GM12801 (cell line): ENCODE measurements around the gene SCFD2.

Source experiments
- TF ChIP-seq, protein P1 (sequence below): IDR thresholded peaks from one replicate; pipeline ENCODE4 v1.5.1; 2011; ENCODE audit warnings: control low read depth; ENCODE audit not compliant: insufficient read length; ENCODE audit errors: extremely low read depth

The SCFD2 gene

DNA sequence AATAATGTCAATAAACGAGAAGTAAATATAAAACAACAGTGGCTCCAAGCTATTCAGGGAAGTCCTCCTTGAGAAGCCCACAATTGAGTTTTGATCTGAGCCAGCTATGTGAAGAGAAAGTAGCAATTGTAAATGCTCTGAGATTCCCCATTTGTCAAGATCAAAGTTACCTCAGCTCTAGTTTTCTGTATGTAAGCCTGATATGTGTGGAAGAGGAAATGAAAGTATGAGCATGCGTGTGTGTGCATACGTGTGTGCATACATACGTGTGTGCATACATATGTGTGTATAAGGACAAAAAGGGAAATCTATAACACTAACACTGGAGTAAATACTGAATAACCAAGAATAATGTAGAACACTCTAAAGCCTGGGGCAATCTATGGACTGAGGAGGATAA is 130.3 kb downstream of the SCFD2 start:
- TF ChIP-seq, protein P1, sequence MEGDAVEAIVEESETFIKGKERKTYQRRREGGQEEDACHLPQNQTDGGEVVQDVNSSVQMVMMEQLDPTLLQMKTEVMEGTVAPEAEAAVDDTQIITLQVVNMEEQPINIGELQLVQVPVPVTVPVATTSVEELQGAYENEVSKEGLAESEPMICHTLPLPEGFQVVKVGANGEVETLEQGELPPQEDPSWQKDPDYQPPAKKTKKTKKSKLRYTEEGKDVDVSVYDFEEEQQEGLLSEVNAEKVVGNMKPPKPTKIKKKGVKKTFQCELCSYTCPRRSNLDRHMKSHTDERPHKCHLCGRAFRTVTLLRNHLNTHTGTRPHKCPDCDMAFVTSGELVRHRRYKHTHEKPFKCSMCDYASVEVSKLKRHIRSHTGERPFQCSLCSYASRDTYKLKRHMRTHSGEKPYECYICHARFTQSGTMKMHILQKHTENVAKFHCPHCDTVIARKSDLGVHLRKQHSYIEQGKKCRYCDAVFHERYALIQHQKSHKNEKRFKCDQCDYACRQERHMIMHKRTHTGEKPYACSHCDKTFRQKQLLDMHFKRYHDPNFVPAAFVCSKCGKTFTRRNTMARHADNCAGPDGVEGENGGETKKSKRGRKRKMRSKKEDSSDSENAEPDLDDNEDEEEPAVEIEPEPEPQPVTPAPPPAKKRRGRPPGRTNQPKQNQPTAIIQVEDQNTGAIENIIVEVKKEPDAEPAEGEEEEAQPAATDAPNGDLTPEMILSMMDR = no peak

DNA sequence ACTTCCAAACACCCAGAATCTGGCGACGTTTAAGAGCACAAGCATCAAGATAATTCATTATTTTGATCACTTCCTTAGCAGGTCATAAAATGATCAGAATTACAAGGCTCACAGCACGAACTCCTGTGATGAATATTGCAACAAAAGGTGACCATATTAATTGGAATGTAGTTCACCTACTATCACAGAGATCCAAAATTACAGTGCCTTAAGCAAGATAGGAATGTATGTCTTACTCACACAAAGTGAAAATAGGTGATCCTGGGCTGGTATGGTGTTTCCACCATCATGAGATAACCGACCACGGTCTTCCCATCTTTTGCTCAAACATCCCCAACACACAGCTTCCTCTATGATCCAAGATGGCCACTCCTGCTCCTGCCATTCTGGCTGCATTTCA is 131.2 kb downstream of the SCFD2 start:
- TF ChIP-seq, protein P1 = no peak

DNA sequence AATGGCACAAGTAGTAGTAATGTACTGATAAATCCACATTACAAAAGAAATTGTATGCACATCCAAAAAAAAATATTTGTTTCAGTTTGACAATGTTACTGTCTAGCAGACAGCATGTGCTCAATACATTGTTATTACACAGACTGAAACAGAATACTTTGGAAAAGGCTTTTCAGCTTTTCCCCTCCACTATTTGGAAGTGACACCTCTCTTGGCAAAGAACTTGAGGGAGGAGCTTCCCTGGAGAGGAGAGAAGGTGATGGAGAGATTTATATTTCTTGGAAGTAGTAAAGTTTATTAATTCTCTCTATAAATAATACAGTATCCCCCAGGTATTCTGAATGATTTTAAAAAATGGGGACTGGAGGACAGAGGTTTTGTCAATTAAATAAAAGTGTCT is 131.8 kb downstream of the SCFD2 start:
- TF ChIP-seq, protein P1 = no peak

DNA sequence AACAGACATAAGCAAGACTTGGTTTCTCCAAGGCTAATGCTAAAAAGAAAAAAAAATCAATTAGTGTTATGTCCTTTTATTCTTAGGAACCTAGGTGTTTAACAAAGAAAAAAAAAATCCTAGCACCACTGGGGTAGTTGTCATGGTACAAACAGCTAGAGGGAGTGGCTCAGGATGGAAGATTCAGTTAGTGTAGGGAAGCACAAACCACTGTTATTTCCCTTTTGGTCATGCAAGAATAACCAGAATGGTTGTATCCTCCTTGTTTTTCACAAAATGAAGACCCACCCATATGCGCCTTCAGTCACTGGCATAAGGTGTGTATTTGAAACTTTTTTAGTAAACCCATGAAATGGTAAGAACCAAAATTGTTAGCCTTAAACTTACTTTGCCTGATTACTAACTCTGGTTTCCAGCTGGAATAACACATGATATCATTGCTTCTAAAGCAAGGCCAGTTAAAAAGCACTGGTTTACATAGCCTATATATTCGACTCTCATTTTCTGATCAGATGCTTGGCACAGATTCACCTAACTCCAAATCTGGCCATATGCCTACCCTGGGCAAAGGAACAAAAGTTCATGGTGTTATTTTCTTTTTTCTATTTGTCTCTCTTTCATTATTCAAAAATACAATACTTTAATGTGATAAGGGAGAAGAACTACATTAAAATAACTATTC is 132.6 kb downstream of the SCFD2 start:
- TF ChIP-seq, protein P1 = no peak

DNA sequence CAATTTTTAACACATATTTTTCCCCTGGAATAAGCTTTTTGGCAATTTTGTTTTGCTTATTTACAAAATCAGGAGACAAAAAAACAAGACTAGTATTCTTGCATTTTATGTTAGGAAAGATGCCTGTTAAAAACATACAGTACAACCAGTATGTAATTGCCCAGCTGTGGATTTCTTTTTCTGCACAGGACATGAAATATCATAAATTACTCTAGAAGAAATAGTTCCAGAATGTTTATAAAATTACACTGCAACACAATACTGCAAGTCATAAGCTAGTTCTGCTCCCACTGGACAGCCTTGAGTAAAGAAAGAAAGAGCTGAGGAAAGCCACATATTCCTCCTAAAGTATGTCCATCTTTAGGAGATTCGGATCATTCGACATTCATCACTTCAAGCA is 133.5 kb downstream of the SCFD2 start:
- TF ChIP-seq, protein P1 = no peak

DNA sequence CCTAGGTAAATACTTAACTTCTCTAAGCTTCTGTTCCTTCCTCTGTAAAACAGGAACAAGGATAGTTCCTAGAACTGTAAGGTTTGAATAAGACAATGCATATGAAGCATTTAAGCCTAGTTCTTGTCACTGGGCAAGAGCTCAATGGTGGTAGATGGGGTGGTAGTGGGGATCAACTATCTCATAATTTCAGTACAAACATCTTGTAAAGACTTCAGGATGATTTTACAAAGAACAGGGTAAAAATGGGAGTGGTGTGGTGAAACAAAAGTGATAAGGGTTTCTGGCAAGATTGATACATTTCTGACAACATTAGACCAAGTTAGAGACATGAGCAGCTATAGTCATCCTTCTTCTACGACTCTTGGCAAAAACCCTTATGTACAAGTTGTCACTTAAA is 137.8 kb downstream of the SCFD2 start:
- TF ChIP-seq, protein P1 = no peak

DNA sequence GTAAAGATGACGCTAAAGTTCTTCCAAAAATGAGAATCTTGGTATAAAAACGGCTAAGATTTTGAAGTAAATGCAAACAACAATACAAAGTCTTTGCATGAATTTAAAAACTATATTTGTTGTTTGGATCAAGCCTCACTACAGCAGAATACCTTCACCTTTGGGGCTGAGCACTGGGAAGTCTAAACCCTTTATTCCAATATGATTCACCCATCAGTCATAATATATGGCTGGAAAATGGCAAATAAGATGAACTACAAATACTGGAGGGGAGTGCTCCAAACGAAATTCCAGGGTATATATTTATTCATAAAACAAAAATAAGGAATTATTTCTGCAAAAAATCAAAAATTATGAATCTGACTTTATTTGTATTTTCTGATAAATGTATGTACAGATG is 138.4 kb downstream of the SCFD2 start:
- TF ChIP-seq, protein P1 = no peak
